ENCODE data around the gene SCAI.

DNA sequence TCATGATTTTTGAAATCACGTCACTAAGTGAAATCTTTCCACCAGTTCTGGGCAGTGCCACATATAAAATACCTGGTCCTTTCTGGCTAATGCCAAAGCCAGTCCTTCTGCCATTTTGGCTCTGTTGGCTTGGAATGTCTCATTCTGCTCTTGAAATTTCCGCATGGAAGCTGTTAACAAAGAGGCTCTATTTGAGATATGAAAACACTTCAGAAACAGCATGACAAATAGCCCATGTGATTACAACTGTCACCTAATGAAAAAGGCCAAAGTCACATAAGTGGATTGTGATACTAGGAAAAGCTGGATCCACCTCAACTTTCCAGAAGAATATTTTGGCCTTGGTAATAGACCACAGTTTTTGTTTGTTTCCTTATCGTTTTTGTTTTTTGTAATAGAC, 215.2 kb downstream of the SCAI start:
- TF ChIP-seq RAD21 (IDR thresholded peaks at IDR 0.05; ENCODE audit: low read depth), result no peak
- no peak for TF ChIP-seq MAX (IDR thresholded peaks at IDR 0.05)
- TF ChIP-seq EP300 (IDR thresholded peaks at IDR 0.05; ENCODE audit: borderline replicate concordance), result no peak
- no peak for TF ChIP-seq NFIC (IDR thresholded peaks at IDR 0.05)
- TF ChIP-seq EGR1 (IDR thresholded peaks at IDR 0.05), result no peak
- no peak for TF ChIP-seq CREB1 (IDR thresholded peaks at IDR 0.05; ENCODE audit: low read depth)
- TF ChIP-seq TAF1 (IDR thresholded peaks at IDR 0.05; ENCODE audit: low read depth), result no peak
- TF ChIP-seq CEBPB (IDR thresholded peaks at IDR 0.05), result no peak
- no peak for TF ChIP-seq REST (IDR thresholded peaks at IDR 0.05; ENCODE audit: low read depth)
- TF ChIP-seq, protein P1, sequence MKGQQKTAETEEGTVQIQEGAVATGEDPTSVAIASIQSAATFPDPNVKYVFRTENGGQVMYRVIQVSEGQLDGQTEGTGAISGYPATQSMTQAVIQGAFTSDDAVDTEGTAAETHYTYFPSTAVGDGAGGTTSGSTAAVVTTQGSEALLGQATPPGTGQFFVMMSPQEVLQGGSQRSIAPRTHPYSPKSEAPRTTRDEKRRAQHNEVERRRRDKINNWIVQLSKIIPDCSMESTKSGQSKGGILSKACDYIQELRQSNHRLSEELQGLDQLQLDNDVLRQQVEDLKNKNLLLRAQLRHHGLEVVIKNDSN (IDR thresholded peaks at IDR 0.05), result no peak
- TF ChIP-seq YY1 (IDR thresholded peaks at IDR 0.05; ENCODE audit: low read depth), result no peak
- TF ChIP-seq ZBTB7A (IDR thresholded peaks at IDR 0.05; ENCODE audit: low read depth), result no peak

All from Ishikawa (cell line).